ENCODE data around the gene DNAJC6.

GRCh38 chr1:65276197-65276939 is 33.0 kb upstream of the DNAJC6 start:
- TF ChIP-seq CTCF (conservative IDR thresholded peaks at IDR 0.05; ENCODE audit: low read length) (no peak), EZH2phosphoT487 (IDR thresholded peaks at IDR 0.05; ENCODE audit: borderline replicate concordance) (no peak)
